ENCODE measurements around the gene KRTAP19-3.
A peak's percentile ranks its signal among the peaks of the same experiment; 100 is the strongest.

The KRTAP19-3 gene

GRCh38 chr21:30486180-30486579, 5.6 kb downstream of the KRTAP19-3 start:
- no peak for TF ChIP-seq CTCF (conservative IDR thresholded peaks at IDR 0.05; ENCODE audit: low read length)
- DNase-seq (ENCODE audit: low read depth) = no peak
- no peak overlapping the region for H3K4me3 ChIP-seq (ENCODE audit: low read length)

DNA sequence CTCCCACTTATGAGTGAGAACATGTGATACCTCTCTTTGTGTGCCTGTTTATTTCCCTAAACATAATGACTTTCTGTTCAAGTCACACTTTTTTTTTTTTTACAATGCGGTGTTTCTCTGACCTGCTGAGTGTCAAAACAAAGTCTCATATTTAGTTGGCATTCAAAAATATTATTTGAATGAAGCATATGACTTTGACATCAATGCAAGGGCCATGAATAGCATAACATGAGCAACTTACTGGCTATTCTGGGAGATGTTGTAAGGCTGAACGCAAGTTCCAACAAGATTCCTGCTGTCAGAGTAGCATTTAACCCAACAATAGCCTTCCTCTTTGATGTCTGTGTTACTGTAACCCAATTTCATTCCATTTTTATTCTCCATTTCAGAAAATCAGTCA, 9.7 kb downstream of the KRTAP19-3 start:
- no peak for TF ChIP-seq CTCF (conservative IDR thresholded peaks at IDR 0.05; ENCODE audit: low read length)
- no peak overlapping the region for H3K4me3 ChIP-seq (ENCODE audit: low read length)
- DNase-seq (ENCODE audit: low read depth) = no peak

DNA sequence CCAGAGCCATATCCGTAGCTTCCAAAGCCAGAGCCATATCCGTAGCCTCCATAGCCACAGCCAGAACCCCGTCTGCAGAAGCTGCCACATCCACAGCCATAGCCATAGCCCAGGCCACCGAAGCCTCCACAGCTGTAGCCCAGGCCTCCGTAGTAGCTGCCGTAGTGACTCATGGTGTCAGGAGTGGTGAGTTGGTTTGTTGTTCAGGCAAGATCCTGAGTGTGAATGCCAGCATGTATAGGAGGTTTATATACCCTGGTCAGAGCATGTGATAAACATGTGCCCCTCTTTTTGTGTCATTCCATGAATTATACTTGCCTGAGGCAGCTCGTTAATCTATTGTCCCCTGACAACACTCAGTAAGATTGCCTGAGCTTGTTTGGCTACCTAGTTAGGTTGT, 11.7 kb downstream of the KRTAP19-3 start, which contains the start of gene KRTAP19-1:
KRTAP19-1 (minus strand) TSS at position 223 of the 400 bp plus-strand sequence; CDS start at position 173, 50 bp downstream.
- no peak for DNase-seq (ENCODE audit: low read depth)
- H3K4me3 ChIP-seq (ENCODE audit: low read length) = no peak within 1 kb of the TSS
- no peak for TF ChIP-seq CTCF (conservative IDR thresholded peaks at IDR 0.05; ENCODE audit: low read length)

GRCh38 chr21:30479259-30479658, 12.6 kb downstream of the KRTAP19-3 start:
- DNase-seq (ENCODE audit: low read depth) = no peak
- TF ChIP-seq CTCF (conservative IDR thresholded peaks at IDR 0.05; ENCODE audit: low read length) = no peak
- H3K4me3 ChIP-seq (ENCODE audit: low read length) = no peak overlapping the region

DNA sequence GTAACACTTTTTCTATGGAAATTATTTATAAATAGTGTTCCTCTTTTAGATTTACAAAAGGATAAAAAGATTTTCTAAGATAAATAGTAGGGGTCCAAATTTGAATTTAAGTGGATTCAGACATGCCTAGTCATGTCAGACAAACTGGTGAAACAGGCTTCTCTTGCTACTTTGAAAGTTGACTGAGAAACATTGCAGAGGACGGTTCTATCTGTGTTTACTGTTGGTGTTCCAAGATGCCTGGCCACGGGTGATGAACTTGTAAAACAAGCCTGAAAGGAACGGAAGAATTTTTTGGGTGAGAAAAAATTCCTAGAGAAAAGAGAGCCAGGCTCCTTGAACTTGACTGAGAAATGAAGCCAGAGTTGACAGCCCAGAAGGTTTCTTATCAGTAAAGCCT, 13.8 kb downstream of the KRTAP19-3 start:
- DNase-seq (ENCODE audit: low read depth) = no peak
- TF ChIP-seq CTCF (conservative IDR thresholded peaks at IDR 0.05; ENCODE audit: low read length) = no peak

GRCh38 chr21:30468900-30469714, 22.7 kb downstream of the KRTAP19-3 start:
- no peak overlapping the region for H3K4me3 ChIP-seq (ENCODE audit: low read length)
- no peak for DNase-seq (ENCODE audit: low read depth)
- no peak for TF ChIP-seq CTCF (conservative IDR thresholded peaks at IDR 0.05; ENCODE audit: low read length)

More for the DNA sequence above, 13.8 kb downstream of the KRTAP19-3 start:
- H3K4me3 ChIP-seq (ENCODE audit: low read length) = no peak overlapping the region

- no peak overlapping the region for H3K4me3 ChIP-seq (ENCODE audit: low read length)
- peak; percentile 15; the same call in 1 of the 2 replicates for TF ChIP-seq CTCF (conservative IDR thresholded peaks at IDR 0.05; ENCODE audit: low read length)
- DNase-seq (ENCODE audit: low read depth) = no peak
Measured at GRCh38 chr21:30463713-30464112, 28.1 kb downstream of the KRTAP19-3 start.
